HCT116 (cell line): ENCODE results near the gene PRCP. TPM values are rescaled to one million over a fixed set of nuclear protein-coding genes. Genes with fewer than 3 reads are reported as not detected.

Source experiments
- ATAC-seq: fragments of 200-7000 bp; cut with Tn5 transposase; 2 replicates; pipeline ENCODE4 v1.9.1; 2020; ENCODE audit warnings: mild to moderate bottlenecking, moderate library complexity
- BruUV-seq: library from RNA; stranded (reverse); fragments of 400-500 nt; replicated peaks from 2 replicates; lab custom pipeline; 2021; lab: Mats Ljungman, UMichigan
- CTCF ChIA-PET: fragments of 300-600 bp; sonication (Branson Sonifier 250); formaldehyde crosslinking; loops from one replicate; lab custom pipeline; 2021; ENCODE audit warnings: antibody characterized with exemption; lab: Charles Lee
- POLR2A ChIA-PET: fragments of 300-600, 350-600 bp; sonication (Branson Sonifier 250); formaldehyde crosslinking; loops from one replicate; lab custom pipeline; 2021; ENCODE audit warnings: antibody characterized with exemption; lab: Charles Lee
- RAD21 ChIA-PET, 2 experiments: fragments of 300-600 bp; sonication (Branson Sonifier 250); formaldehyde crosslinking; loops; one replicate each; lab custom pipeline; 2023; ENCODE audit warnings: low total read pairs in 2 of 2; ENCODE audit not compliant: uncharacterized antibody in 2 of 2, unreplicated experiment in 2 of 2, low non-redundant PET in 1 of 2; lab: Charles Lee
- DNase-seq: peaks from one replicate; pipeline ENCODE4 v3.0.0-alpha.2; 2010; ENCODE audit warnings: low read depth, low spot score
- H2AFZ ChIP-seq: fragments of 200-600 bp; shearing (Covaris generic), sonication (generic); 2 replicates; pipeline ENCODE4 v1.6.1; 2017; ENCODE audit warnings: low read depth, mixed run types, mixed read lengths, antibody characterized with exemption, low read length; ENCODE audit not compliant: poor library complexity, severe bottlenecking
- H3K27ac ChIP-seq: 2 replicates; pipeline ENCODE4 v1.5.1; 2012; ENCODE audit warnings: low read depth, low read length
- H3K27me3 ChIP-seq: fragments of 200-600 bp; sonication (generic); 2 replicates; pipeline ENCODE4 v1.6.1; 2016; ENCODE audit warnings: mixed run types, low read length, mixed read lengths; ENCODE audit not compliant: insufficient read depth
- H3K36me3 ChIP-seq, 2 experiments: fragments of 200-500 bp in 1 of 2; fragments of 200-600 bp in 1 of 2; sonication (Bioruptor generic) in 1 of 2; sonication (generic) in 1 of 2; 2 replicates each; pipeline versions ENCODE4 v1.5.1 to v1.6.1; 2014 to 2016; ENCODE audit warnings: low read length in 2 of 2, inconsistent platforms in 1 of 2, mixed read lengths in 1 of 2, mixed run types in 1 of 2; ENCODE audit not compliant: insufficient read depth in 2 of 2, control insufficient read depth in 1 of 2
- H3K4me1 ChIP-seq, 2 experiments: fragments of 200-600 bp in 1 of 2; sonication (generic) in 1 of 2; 2 replicates each; pipeline versions ENCODE4 v1.5.1 to v1.6.1; 2012 to 2017; ENCODE audit warnings: low read length in 2 of 2, inconsistent platforms in 1 of 2, mild to moderate bottlenecking in 1 of 2, mixed read lengths in 1 of 2, mixed run types in 1 of 2, moderate library complexity in 1 of 2; ENCODE audit not compliant: insufficient read depth in 2 of 2, control insufficient read depth in 1 of 2
- H3K4me2 ChIP-seq: fragments of 200-600 bp; sonication (generic); 2 replicates; pipeline ENCODE4 v1.6.1; 2017; ENCODE audit warnings: mixed run types, low read length, mixed read lengths
- H3K4me3 ChIP-seq, 2 experiments: fragments of 200-600 bp in 1 of 2; sonication (generic) in 1 of 2; replicated peaks in 1 of 2; 2 replicates each; pipeline ENCODE4 v1.5.1; 2011 to 2016; ENCODE audit warnings: low read length in 2 of 2, control low read depth in 1 of 2, low read depth in 1 of 2, mild to moderate bottlenecking in 1 of 2, mixed read lengths in 1 of 2, mixed run types in 1 of 2
- H3K79me2 ChIP-seq: fragments of 200-600 bp; sonication (generic); 2 replicates; pipeline ENCODE4 v1.6.1; 2017; ENCODE audit warnings: mild to moderate bottlenecking, mixed run types, low read length, moderate library complexity, mixed read lengths; ENCODE audit not compliant: insufficient read depth
- H3K9ac ChIP-seq: fragments of 200-600 bp; sonication (generic); 2 replicates; pipeline ENCODE4 v1.6.1; 2016; ENCODE audit warnings: low read length, mixed read lengths
- H3K9me2 ChIP-seq: fragments of 200-600 bp; sonication (generic), shearing (Covaris generic); 2 replicates; pipeline ENCODE4 v1.6.1; 2017; ENCODE audit warnings: mixed run types, mild to moderate bottlenecking, moderate library complexity; ENCODE audit not compliant: insufficient read depth
- H3K9me3 ChIP-seq, 2 experiments: fragments of 200-500 bp in 1 of 2; fragments of 200-600 bp in 1 of 2; sonication (Bioruptor generic) in 1 of 2; sonication (generic) in 1 of 2; 2 replicates each; pipeline ENCODE4 v1.6.1; 2014 to 2017; ENCODE audit warnings: low read length in 2 of 2, mixed read lengths in 2 of 2, inconsistent platforms in 1 of 2, low read depth in 1 of 2, mild to moderate bottlenecking in 1 of 2, mixed run types in 1 of 2, moderate library complexity in 1 of 2; ENCODE audit not compliant: control insufficient read depth in 1 of 2, insufficient read depth in 1 of 2
- H4K20me1 ChIP-seq: fragments of 200-600 bp; sonication (generic), shearing (Covaris generic); 2 replicates; pipeline ENCODE4 v1.6.1; 2017; ENCODE audit warnings: mixed run types, mild to moderate bottlenecking, moderate library complexity; ENCODE audit not compliant: insufficient read depth
- CBX3 ChIP-seq: IDR thresholded peaks from 2 replicates; pipeline ENCODE4 v1.6.1; 2012; ENCODE audit warnings: low read depth
- CEBPB ChIP-seq: IDR thresholded peaks from 2 replicates; pipeline ENCODE4 v1.6.1; 2012; ENCODE audit warnings: low read depth
- EGR1 ChIP-seq: IDR thresholded peaks from 2 replicates; pipeline ENCODE4 v1.6.1; 2012; ENCODE audit warnings: low read depth
- ELF1 ChIP-seq: IDR thresholded peaks from 2 replicates; pipeline ENCODE4 v1.6.1; 2012; ENCODE audit warnings: low read depth, borderline replicate concordance
- EZH2 ChIP-seq: fragments of 200-600 bp; sonication (generic); IDR thresholded peaks from 2 replicates; pipeline ENCODE4 v1.6.1; 2017; ENCODE audit warnings: antibody characterized with exemption, mixed run types
- EZH2phosphoT487 ChIP-seq: fragments of 200-600 bp; IDR thresholded peaks from 2 replicates; pipeline ENCODE4 v1.6.1; 2018; ENCODE audit warnings: antibody characterized with exemption, borderline replicate concordance
- FOSL1 ChIP-seq: IDR thresholded peaks from 2 replicates; pipeline ENCODE4 v1.6.1; 2012; ENCODE audit warnings: low read depth
- JUND ChIP-seq: IDR thresholded peaks from 2 replicates; pipeline ENCODE4 v1.6.1; 2012
- POLR2A ChIP-seq: IDR thresholded peaks from 2 replicates; pipeline ENCODE4 v1.7.0; 2011; ENCODE audit warnings: borderline replicate concordance; ENCODE audit not compliant: insufficient read depth, insufficient read length; ENCODE audit errors: extremely low read depth
- POLR2AphosphoS5 ChIP-seq: IDR thresholded peaks from 2 replicates; pipeline ENCODE4 v1.6.1; 2011; ENCODE audit warnings: mild to moderate bottlenecking, low read depth, low read length, moderate library complexity
- REST ChIP-seq: IDR thresholded peaks from 2 replicates; pipeline ENCODE4 v1.6.1; 2012; ENCODE audit warnings: low read depth
- SIN3A ChIP-seq: IDR thresholded peaks from 2 replicates; pipeline ENCODE4 v1.6.1; 2012; ENCODE audit warnings: low read depth
- SP1 ChIP-seq: IDR thresholded peaks from 2 replicates; pipeline ENCODE4 v1.6.1; 2012; ENCODE audit warnings: low read depth
- TCF7L2 ChIP-seq: IDR thresholded peaks from 2 replicates; pipeline ENCODE4 v1.7.0; 2011; ENCODE audit warnings: borderline replicate concordance, inconsistent platforms; ENCODE audit not compliant: insufficient read depth, insufficient read length; ENCODE audit errors: extremely low read depth
- ZBTB33 ChIP-seq: IDR thresholded peaks from 2 replicates; pipeline ENCODE4 v1.6.1; 2011; ENCODE audit warnings: mild to moderate bottlenecking, low read length, moderate library complexity; ENCODE audit not compliant: insufficient replicate concordance; ENCODE audit errors: extremely low read depth
- ZFX ChIP-seq: fragments of 450-650 bp; IDR thresholded peaks from 2 replicates; pipeline ENCODE4 v1.6.1; 2017
- intact Hi-C: fragments of 100-400 bp; cut with micrococcal nuclease; formaldehyde crosslinking; loops from 2 replicates; pipeline ENCODE4 v1.10.0; 2022
- total RNA-seq: library from RNA; stranded (reverse); gene quantifications from one replicate; pipeline ENCODE4 v1.2.1, GENCODE V29; 2021; ENCODE audit not compliant: unreplicated experiment

Gene PRCP
- total RNA-seq, 1 experiment from 2014 or later, result 50.0 TPM

DNA sequence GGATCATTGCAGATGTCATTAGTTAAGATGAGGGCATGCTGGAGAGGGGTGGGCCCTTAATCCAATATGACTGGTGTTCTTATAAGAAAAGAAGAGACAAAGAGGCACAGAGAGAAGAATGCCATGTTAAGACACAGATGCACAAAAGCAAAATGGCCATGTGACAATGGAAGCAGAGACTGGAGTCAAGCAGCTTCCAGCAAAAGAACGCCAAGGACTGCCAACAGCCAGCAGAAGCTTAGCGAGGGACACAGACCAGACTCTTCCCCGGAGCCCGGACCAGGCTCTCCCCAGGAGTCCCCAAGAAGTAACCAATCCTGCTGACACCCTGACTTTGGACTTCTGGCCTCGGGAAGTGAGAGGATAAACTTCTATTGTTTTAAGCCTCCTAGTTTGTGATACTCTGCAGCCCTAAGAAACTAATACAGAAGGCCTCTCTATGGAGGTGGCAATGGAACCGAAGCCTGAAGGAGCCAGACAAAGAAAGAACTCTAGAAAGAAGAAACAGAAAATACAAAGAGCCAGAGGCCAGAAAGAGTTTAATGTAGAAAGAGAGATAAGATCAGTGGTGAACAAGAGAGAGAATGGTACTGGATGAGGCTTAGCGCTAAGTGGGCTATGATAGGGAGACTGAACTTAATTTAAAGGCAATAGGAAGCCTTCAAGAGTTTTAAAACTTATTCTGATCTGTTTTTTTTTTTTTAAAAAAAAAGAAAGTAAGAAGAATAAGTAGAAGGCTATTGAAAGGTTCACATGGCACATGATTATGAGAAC, 27.7 kb downstream of the PRCP start:
- Histone ChIP-seq H3K4me2 (no peak overlapping the region), H3K9me3 (no peaks in the 10 kb centered on the region), H3K4me1 (no peaks in the 10 kb centered on the region), H3K27me3 (no peaks in the 10 kb centered on the region), H3K36me3 (no peaks in the 10 kb centered on the region), H3K9me2 (no peaks in the 10 kb centered on the region), H3K79me2 (no peaks in the 10 kb centered on the region), H3K9ac (no peak overlapping the region), H3K27ac (no peak overlapping the region), H3K4me3 (no peak overlapping the region), H2AFZ (no peak overlapping the region), H4K20me1 (no peaks in the 10 kb centered on the region)
- ATAC-seq (no peak), DNase-seq (no peak)
- RAD21 ChIA-PET, result no interaction called here
- POLR2A ChIA-PET, result no interaction called here
- CTCF ChIA-PET, result no interaction called here
- BruUV-seq, result no TSS peak
- TF ChIP-seq FOSL1 (no peak), REST (no peak), CEBPB (no peak), POLR2AphosphoS5 (no peak), SP1 (no peak)
- intact Hi-C loops, result no loop called here

DNA sequence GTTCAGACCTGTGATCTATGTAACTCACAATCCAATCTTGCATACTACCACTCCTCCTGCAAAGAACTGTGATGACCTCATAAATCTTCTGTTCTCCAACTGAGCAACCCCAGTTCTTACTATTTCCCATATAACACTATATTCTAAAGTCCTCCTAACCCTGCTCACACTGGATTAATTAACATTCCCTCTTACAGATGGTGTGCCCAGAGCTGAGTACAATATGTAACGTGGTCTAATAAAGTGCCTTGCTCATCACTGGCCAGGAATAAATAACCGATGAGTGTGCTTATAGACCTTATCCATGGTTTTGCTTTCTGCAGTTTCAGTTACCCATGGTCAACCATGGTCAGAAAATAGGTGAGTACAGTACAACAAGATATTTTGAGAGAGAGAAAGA, 28.6 kb downstream of the PRCP start:
- Histone ChIP-seq H3K27ac (no peak overlapping the region), H3K36me3 (no peaks in the 10 kb centered on the region), H3K9me2 (no peaks in the 10 kb centered on the region), H3K4me3 (no peak overlapping the region), H3K4me2 (no peak overlapping the region), H4K20me1 (no peaks in the 10 kb centered on the region), H3K4me1 (no peaks in the 10 kb centered on the region), H3K9ac (no peak overlapping the region), H3K79me2 (no peaks in the 10 kb centered on the region)
- intact Hi-C loops, result no loop called here
- CTCF ChIA-PET, result no interaction called here
- TF ChIP-seq EZH2phosphoT487 (no peak), SIN3A (no peak), SP1 (no peak), EZH2 (no peak), TCF7L2 (no peak), ELF1 (no peak), POLR2A (no peak), CBX3 (no peak), JUND (no peak), ZFX (no peak), EGR1 (no peak), ZBTB33 (no peak)
- TF ChIP-seq, all 23 proteins: peak for 0
- H3K27me3 ChIP-seq, result no peaks in the 10 kb centered on the region
- no peak for ATAC-seq
- no peak for DNase-seq
- ChIA-PET RAD21 (no interaction called here), POLR2A (no interaction called here)
- H3K9me3 ChIP-seq, result no peaks in the 10 kb centered on the region
- H2AFZ ChIP-seq, result no peak overlapping the region
- BruUV-seq, result no TSS peak
